GM20431 (cell line): ENCODE data around the gene PIK3C2B.
"Not testable (repeated sequence)": the region's sequence is repeated elsewhere in the genome, so short reads cannot be mapped to it uniquely, and the experiment has no call there.

Source experiments
- in situ Hi-C: fragments of 300-500 bp; cut with MseI, MboI; formaldehyde crosslinking; loops from one replicate; pipeline ENCODE4 v1.15.0; 2020; ENCODE audit warnings: low sequenced_read_pairs; ENCODE audit not compliant: unreplicated experiment

The PIK3C2B gene

GRCh38 chr1:204507317-204508105, 12.9 kb upstream of the PIK3C2B start:
- in situ Hi-C loops, result loop anchor here (10.0 kb wide), 1 partner anchor 63 kb away; no protein-coding TSS in a partner anchor

DNA sequence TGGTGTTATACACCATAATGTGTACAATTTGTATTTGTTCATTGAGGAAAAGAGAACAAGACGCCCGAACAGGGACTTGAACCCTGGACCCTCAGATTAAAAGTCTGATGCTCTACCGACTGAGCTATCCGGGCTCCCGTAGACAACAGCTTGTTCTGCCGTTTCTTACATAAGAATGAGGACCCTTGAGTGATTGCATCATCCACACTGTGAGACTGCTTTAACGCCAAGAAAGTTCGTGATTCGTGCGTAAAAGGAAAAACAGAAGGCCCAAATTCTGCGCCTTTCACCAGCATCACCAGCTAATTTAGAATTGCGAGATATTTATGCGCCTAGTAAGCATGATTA, 12.3 kb upstream of the PIK3C2B start:
- in situ Hi-C loops, result loop anchor here (10.0 kb wide), 1 partner anchor 62 kb away; no protein-coding TSS in a partner anchor

DNA sequence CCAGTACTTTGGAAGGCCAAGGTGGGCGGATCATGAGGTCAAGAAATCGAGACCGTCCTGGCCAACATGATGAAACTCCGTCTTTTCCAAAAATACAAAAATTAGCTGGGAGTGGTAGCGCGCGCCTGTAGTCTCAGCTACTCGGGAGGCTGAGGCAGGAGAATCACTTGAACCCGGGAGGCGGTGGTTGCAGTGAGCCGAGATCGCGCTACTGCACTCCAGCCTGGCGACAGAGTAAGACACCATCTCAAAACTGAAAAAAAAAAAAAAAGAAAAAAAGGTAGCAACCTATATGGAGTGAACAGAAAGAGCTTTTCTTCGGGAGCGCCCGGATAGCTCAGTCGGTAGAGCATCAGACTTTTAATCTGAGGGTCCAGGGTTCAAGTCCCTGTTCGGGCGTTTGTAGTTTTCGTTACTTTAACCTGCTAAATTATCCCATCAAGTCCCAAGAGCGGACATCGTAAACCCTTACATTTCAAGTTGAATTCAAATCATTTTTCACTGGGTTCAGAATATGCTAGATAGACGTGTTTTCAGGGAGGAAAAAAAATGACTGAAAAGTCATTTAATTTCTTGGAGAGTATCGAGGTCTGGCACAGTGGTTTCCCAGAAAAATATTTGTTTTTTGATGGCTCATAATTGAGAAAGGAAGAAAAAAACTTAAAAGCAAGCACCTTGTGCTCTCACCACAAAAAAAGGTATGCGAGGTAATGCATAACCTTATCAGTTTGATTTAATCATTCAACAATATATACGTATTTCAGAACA, 11.8 kb upstream of the PIK3C2B start:
- in situ Hi-C loops, result loop anchor here (10.0 kb wide), 1 partner anchor 62 kb away; no protein-coding TSS in a partner anchor

- in situ Hi-C loops, result loop anchor here (10.0 kb wide), 1 partner anchor 61 kb away; no protein-coding TSS in a partner anchor
These were observed 11.1 kb upstream of the PIK3C2B start for GRCh38 chr1:204505674-204506200.

DNA sequence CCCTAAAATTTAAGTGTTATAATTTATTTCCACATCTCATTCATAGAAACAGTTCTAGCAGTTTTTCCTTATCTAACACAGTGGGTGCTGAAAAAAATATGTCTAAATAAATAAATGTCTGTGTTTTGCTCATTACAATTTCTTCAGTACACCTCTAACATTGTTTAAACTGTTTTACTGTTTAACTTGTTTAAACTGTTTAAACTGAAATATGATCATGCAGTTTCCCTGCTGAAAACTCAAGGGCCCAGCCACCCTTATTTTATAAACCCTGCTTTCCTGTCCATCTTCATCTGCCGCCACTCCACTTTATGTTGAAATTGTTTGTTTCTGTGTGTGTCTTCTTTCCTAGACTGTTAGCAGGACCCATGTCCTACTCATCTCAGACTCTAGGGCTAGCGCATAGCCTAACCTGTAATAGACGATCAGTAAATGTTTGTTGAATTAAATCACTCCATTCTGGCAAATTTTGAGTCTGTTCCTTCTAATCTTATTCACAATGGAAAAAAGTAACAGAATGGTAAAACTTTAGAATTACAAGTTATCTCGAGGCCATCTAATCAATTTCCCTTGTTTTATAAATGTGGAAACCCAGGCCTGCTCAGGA, 9.4 kb upstream of the PIK3C2B start:
- in situ Hi-C loops, result loop anchor here (10.0 kb wide), 1 partner anchor 59 kb away; no protein-coding TSS in a partner anchor

DNA sequence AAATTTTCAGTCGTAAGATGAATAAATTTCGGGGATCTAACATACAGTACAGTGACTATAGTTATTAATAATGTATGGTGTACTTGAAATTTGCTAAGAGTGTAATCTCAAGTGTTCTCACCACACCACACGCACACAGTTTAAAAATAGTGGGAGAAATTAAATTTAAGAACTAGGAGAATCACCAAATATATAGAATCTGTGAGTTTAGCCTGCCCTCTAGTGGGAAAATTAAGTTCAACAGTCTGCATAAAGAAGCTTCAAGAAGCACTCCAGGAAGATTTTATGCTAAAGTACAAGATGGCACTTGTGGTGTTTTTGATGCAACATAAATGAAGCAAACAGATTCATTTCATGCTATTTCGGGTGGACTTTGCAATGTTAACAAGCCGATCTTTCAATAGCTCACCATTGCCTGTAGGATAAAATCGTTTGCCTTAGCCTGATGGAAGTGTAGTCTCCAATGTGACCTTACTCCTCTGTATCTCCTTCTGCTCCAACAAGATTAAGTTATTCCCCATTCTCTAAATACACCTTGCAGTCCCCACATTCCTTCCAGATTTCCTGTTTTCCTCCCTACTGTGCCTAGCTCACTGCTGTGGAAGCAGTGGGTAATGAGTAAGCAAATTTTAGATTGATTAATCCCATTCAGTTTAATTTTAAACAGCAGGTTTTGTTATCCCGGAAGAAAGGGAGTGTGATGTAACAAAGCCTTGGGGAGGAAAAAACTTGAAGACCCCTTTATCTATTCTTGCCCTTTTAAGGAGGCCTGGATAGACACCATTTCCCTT, 8.7 kb upstream of the PIK3C2B start:
- in situ Hi-C loops, result loop anchor here (10.0 kb wide), 1 partner anchor 59 kb away; no protein-coding TSS in a partner anchor

DNA sequence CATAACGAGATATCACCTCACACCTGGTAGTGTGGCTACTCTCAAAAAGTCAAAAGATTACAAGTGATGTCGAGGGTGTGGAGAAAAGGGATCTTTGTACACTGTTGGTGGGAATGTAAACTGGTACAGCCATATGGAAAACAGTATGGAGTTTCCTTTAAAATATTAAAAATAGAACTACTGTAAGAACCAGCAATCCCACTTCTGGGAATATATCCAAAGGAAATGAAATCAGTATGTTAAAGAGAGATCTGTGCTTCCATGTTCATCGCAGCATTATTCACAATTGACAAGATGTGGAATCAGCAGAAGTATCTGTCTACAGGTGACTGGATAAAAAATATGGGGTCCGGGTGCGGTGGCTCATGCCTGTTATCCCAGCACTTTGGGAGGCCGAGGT, 7.6 kb upstream of the PIK3C2B start:
- in situ Hi-C loops, result loop anchor here (10.0 kb wide), 1 partner anchor 57 kb away; no protein-coding TSS in a partner anchor

DNA sequence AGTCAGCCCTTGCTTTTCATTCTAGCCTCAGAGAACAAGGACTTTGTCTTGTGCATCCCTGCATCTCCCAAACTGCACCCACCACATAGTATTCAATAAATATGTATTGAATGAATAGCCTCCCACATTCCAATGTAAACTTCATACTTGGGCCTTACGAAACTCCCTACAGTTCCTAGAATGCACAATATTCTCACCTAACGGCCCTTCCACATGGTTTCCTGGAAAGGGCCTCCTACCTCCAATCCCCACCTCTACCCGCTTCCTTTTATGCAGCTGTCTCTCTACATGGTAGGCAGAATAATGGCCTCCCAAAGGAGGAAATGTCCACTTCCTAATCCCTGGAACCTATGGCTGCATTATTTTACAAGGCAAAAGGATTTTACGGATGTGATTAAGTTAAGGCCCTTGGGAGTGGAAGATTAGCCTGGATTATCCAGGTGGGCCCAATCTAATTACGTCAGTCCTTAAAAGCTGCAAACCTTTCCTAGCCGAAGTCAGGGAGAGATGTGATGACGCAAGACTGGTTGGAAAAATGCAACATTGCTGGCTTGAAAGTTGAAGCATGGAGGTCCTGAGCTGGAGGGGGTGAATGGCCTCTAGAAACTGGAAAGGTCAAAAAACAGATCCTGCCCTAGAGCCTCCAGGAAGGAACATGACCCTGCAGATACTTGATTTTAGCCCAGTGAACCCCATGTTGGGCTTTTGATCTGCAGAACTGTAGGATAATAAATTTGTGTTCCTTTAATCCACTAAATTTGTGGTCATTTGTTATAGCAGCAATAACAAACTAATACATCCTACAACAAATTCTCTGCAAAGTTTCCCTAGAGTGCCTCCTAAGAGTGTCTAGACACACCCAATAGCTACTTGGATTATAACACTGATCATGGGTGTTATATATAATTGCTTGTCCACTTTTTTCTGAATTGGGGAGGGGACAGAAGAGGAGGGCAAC, 5.2 kb upstream of the PIK3C2B start:
- in situ Hi-C loops, result loop anchor here (10.0 kb wide), 1 partner anchor 55 kb away; no protein-coding TSS in a partner anchor

GRCh38 chr1:204498981-204499380, 4.4 kb upstream of the PIK3C2B start:
- in situ Hi-C loops, result no loop called here

DNA sequence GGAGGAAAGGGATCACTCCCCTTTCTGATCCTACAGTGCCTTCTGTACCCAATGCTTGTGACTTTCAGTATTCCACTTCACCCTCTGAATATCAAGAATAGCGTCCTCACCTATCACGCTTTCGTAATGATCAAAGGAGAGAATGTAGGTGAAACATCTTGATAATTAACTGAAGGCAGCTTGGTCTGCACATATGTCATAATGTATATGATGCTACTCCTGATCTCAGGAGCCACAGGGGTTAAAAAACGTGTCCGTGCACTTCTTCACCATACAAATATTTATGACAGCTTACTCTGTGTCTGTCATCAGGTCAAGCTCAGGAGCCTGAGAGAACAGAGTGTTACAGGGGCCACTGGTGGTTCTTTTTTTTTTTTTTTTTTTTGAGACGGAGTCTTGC, 1.2 kb upstream of the PIK3C2B start:
- in situ Hi-C loops, result no loop called here

DNA sequence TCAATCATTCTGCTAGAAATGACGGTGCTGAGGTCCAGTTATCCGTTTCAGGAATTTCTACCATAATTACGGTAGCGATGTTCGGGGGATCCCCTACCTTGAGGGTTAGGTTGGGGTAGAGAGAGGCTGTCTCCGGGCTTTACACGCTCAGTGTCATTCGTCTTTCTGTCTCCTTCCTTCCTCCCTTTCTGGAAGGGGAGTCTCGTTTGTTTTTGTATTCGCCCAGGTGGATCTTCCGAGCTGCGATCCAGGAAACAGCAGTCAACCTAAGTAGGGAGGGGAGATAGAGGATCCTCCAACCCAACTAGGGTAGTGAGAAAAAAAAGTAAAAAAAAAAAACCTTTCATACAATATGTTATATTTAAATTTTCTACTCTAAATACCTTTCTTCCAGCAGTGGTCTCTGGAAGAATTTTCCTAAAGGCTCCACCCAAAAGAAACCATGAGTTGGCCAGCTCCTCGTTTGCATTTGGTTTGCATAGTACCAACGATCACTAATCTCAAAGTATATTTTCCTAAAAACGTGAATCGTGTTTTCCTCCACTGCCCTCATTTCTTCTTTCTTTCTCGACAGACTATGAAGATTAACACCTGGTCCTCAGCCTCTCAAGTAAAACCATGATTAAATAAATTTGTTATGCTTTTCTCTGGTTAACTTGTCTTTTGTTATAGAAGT, 611 bp upstream of the PIK3C2B start:
- in situ Hi-C loops, result no loop called here

- in situ Hi-C loops, result no loop called here
These were observed 673 bp downstream of the PIK3C2B start for GRCh38 chr1:204493984-204494280.

DNA sequence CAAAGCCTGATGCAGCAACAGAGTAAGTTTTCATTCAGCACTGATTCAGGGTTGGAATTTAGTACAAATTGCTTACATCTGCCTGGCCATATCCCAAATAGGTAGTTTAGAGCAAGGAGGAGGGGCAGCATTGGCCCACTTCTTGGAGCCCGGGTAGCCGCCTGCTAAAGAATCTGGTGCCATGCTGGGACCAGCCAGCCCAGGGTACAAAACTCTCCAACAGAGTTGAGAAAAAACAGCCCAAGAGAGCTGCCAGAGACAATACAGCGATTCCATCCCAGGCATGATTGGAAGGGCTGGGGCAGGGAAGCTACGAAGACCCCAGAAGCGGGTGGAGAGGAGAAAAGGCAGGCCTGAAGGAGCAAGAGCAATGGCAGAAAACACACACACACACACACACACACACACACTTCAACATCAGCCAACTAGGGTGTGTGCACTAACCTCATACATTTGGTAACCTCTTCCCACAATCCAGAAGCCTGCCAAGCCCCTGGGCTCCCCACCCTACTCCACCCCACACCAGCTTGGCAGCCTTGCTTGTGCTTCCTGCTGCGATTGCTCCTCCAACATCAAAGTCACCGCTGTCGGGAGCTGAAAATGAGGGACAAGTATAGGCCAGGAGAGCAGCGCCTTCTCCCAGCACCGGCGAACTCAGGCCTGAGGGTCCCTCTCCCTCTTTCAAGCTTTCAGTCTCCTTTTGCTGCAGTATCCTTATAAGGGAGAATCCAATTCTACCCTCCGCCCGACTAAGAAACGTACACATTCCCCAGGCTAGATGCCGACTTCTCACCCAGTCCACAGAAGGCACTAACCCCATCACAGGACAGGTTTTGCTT, 1.2 kb downstream of the PIK3C2B start:
- in situ Hi-C loops, result no loop called here

GRCh38 chr1:204491655-204492054, 3.0 kb downstream of the PIK3C2B start:
- in situ Hi-C loops, result no loop called here

DNA sequence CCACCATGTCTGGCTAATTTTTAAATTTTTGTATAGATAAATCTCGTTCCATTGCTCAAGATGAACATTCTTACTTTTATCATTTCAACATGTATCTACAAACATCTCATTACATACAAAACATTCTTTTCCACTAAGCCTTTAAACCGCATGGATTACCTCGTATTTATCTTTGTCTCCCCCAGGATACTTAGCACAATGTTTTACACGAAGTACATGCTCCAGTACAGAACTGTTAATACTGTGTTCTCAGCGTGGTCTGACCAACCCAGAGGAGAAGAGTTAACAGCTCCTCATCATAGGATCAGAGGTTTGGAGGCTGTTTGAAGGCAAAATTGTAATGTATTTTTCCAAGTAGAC, 7.4 kb downstream of the PIK3C2B start:
- in situ Hi-C loops, result no loop called here

- in situ Hi-C loops, result not testable (repeated sequence)
These were observed 7.9 kb downstream of the PIK3C2B start for GRCh38 chr1:204486513-204487255.

DNA sequence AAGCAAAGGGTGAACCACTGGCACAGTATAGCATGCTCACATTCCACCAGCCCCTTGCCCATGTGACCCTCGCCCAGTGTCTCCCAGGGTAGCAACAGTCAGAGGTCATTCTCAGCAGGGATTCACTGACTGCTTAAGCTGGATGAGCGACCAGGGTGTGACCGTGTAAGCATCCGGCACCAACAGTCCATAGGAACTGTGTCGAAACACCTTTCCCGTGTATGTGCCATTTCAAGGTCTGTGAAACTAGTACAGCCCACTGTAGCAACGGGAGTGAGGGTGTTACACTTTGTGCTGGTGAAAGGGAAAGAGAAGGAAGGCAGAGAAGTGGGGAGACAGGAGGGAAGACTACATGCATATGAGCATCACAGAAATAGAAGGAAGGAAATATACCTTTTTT, 10.8 kb downstream of the PIK3C2B start:
- in situ Hi-C loops, result no loop called here
